H9 (cell line): ENCODE results near the gene FOXK1. TPM values are rescaled to one million over a fixed set of nuclear protein-coding genes. Genes with fewer than 3 reads are reported as not detected.

ENCODE experiments used
- DNase-seq: peaks from one replicate; pipeline ENCODE4 v3.0.0-alpha.2; 2017
- H2AFZ ChIP-seq: one replicate; pipeline ENCODE4 v1.6.1; 2013; ENCODE audit warnings: mild to moderate bottlenecking, low read length, control low read depth, moderate library complexity
- H2AK5ac ChIP-seq: 2 replicates; pipeline ENCODE4 v1.6.1; 2013; ENCODE audit warnings: low read length, control low read depth, mixed read lengths; ENCODE audit not compliant: insufficient read length
- H2BK120ac ChIP-seq: one replicate; pipeline ENCODE4 v1.6.1; 2013; ENCODE audit warnings: low read depth, mild to moderate bottlenecking, low read length, control low read depth, inconsistent platforms; ENCODE audit not compliant: poor library complexity, severe bottlenecking
- H2BK12ac ChIP-seq: 2 replicates; pipeline ENCODE4 v1.6.1; 2013; ENCODE audit warnings: low read length, control low read depth, mixed read lengths, low read depth; ENCODE audit not compliant: insufficient read length
- H2BK15ac ChIP-seq: 2 replicates; pipeline ENCODE4 v1.6.1; 2013; ENCODE audit warnings: low read depth, low read length, control low read depth
- H2BK20ac ChIP-seq: one replicate; pipeline ENCODE4 v1.6.1; 2013; ENCODE audit warnings: low read depth, mild to moderate bottlenecking, low read length, control low read depth, inconsistent platforms; ENCODE audit not compliant: poor library complexity, severe bottlenecking
- H2BK5ac ChIP-seq: 2 replicates; pipeline ENCODE4 v1.6.1; 2013; ENCODE audit warnings: low read length, control low read depth, mixed read lengths; ENCODE audit not compliant: insufficient read length
- H3K14ac ChIP-seq: 2 replicates; pipeline ENCODE4 v1.6.1; 2013; ENCODE audit warnings: low read length, control low read depth; ENCODE audit not compliant: insufficient read depth
- H3K18ac ChIP-seq: 2 replicates; pipeline ENCODE4 v1.6.1; 2013; ENCODE audit warnings: low read depth, mild to moderate bottlenecking, mixed read lengths, low read length, control low read depth; ENCODE audit not compliant: insufficient read length
- H3K23ac ChIP-seq: 2 replicates; pipeline ENCODE4 v1.6.1; 2013; ENCODE audit warnings: low read length, control low read depth, mixed read lengths, low read depth; ENCODE audit not compliant: insufficient read length
- H3K23me2 ChIP-seq: 2 replicates; pipeline ENCODE4 v1.6.1; 2013; ENCODE audit warnings: low read depth, mild to moderate bottlenecking, mixed read lengths, low read length, control low read depth; ENCODE audit not compliant: insufficient read length, poor library complexity, severe bottlenecking
- H3K27ac ChIP-seq: 2 replicates; pipeline ENCODE4 v1.5.1; 2013; ENCODE audit warnings: low read length, control low read depth, mixed read lengths, low read depth; ENCODE audit not compliant: insufficient read length
- H3K27me3 ChIP-seq: 2 replicates; pipeline ENCODE4 v1.6.1; 2013; ENCODE audit warnings: low read length, control low read depth, inconsistent platforms; ENCODE audit not compliant: insufficient read depth
- H3K4ac ChIP-seq: 2 replicates; pipeline ENCODE4 v1.6.1; 2013; ENCODE audit warnings: low read depth, mild to moderate bottlenecking, control low read depth, inconsistent platforms, low read length, moderate library complexity
- H3K4me1 ChIP-seq: 2 replicates; pipeline ENCODE4 v1.6.1; 2013; ENCODE audit warnings: low read length, control low read depth, inconsistent platforms; ENCODE audit not compliant: insufficient read depth
- H3K4me2 ChIP-seq: 2 replicates; pipeline ENCODE4 v1.6.1; 2013; ENCODE audit warnings: low read length, control low read depth, mixed read lengths; ENCODE audit not compliant: insufficient read length, insufficient read depth
- H3K56ac ChIP-seq: 2 replicates; pipeline ENCODE4 v1.6.1; 2013; ENCODE audit warnings: low read depth, mild to moderate bottlenecking, mixed read lengths, low read length, control low read depth; ENCODE audit not compliant: insufficient read length
- H3K79me1 ChIP-seq: 2 replicates; pipeline ENCODE4 v1.6.1; 2013; ENCODE audit warnings: low read depth, mild to moderate bottlenecking, moderate library complexity, low read length, control low read depth, inconsistent platforms; ENCODE audit not compliant: insufficient read depth, poor library complexity, severe bottlenecking
- H3K79me2 ChIP-seq: 2 replicates; pipeline ENCODE4 v1.6.1; 2013; ENCODE audit warnings: low read length, control low read depth, inconsistent platforms; ENCODE audit not compliant: insufficient read depth
- H3K9ac ChIP-seq: 2 replicates; pipeline ENCODE4 v1.6.1; 2013; ENCODE audit warnings: low read length, control low read depth, mixed read lengths; ENCODE audit not compliant: insufficient read length; ENCODE audit errors: extremely low read depth
- H3K9me3 ChIP-seq: one replicate; pipeline ENCODE4 v1.6.1; 2013; ENCODE audit warnings: low read depth, low read length, inconsistent platforms; ENCODE audit not compliant: control insufficient read depth
- H3T11ph ChIP-seq: one replicate; pipeline ENCODE4 v1.6.1; 2013; ENCODE audit warnings: mild to moderate bottlenecking, low read length, control low read depth, inconsistent platforms
- H4K20me1 ChIP-seq: one replicate; pipeline ENCODE4 v1.6.1; 2013; ENCODE audit not compliant: control insufficient read depth, insufficient read length, insufficient read depth
- H4K5ac ChIP-seq: 2 replicates; pipeline ENCODE4 v1.6.1; 2013; ENCODE audit warnings: low read depth, mild to moderate bottlenecking, mixed read lengths, low read length, control low read depth; ENCODE audit not compliant: insufficient read length
- H4K8ac ChIP-seq: replicated peaks from 2 replicates; pipeline ENCODE4 v1.6.1; 2013; ENCODE audit warnings: low read length, control low read depth, mixed read lengths, low read depth; ENCODE audit not compliant: insufficient read length
- H4K91ac ChIP-seq: 2 replicates; pipeline ENCODE4 v1.6.1; 2013; ENCODE audit warnings: low read depth, mild to moderate bottlenecking, moderate library complexity, mixed read lengths, low read length, control low read depth; ENCODE audit not compliant: insufficient read length
- H3K27ac Mint-ChIP-seq, 3 experiments: 2 replicates in 2 of 3; 3 replicates in 1 of 3; pipeline ENCODE4 v1.8.0; 2020 to 2021; ENCODE audit warnings: mixed read lengths in 3 of 3, mild to moderate bottlenecking in 1 of 3, moderate library complexity in 1 of 3
- H3K27me3 Mint-ChIP-seq: 2 replicates; pipeline ENCODE4 v1.8.0; 2021; ENCODE audit warnings: low read depth, mild to moderate bottlenecking, moderate library complexity, mixed read lengths
- H3K36me3 Mint-ChIP-seq, 3 experiments: 2 replicates in 2 of 3; 3 replicates in 1 of 3; pipeline ENCODE4 v1.8.0; 2020 to 2021; ENCODE audit warnings: low read depth in 3 of 3, mixed read lengths in 3 of 3; ENCODE audit not compliant: insufficient read depth in 1 of 3
- H3K4me1 Mint-ChIP-seq, 2 experiments: 2 replicates each; pipeline ENCODE4 v1.8.0; 2020; ENCODE audit warnings: mixed read lengths in 2 of 2
- H3K4me3 Mint-ChIP-seq, 2 experiments: 2 replicates in 1 of 2; 3 replicates in 1 of 2; pipeline ENCODE4 v1.8.0; 2020 to 2021; ENCODE audit warnings: mild to moderate bottlenecking in 2 of 2, mixed read lengths in 2 of 2, moderate library complexity in 1 of 2
- H3K9me3 Mint-ChIP-seq, 2 experiments: 2 replicates in 1 of 2; 3 replicates in 1 of 2; pipeline ENCODE4 v1.8.0; 2020; ENCODE audit warnings: mild to moderate bottlenecking in 2 of 2, mixed read lengths in 2 of 2, moderate library complexity in 1 of 2
- WGBS: extraction: QIAGEN DNeasy Blood & Tissue Kit; methylation state at CpG from one replicate; pipeline ENCODE4 v1.1.7; 2013; ENCODE audit warnings: missing lambda C conversion rate, low lambda C conversion rate, mixed read lengths; ENCODE audit not compliant: insufficient read length; ENCODE audit errors: extremely low coverage; 5-methylcytosine and 5-hydroxymethylcytosine counted together
- total RNA-seq: library from RNA; stranded (reverse); gene quantifications from 2 replicates; pipeline ENCODE4 v1.2.1, GENCODE V29; 2021
- TF ChIP-seq, protein P1 (sequence below): fragments of 200-600 bp; sonication (generic); conservative IDR thresholded peaks from 3 replicates; pipeline ENCODE4 v1.8.0; 2021; ENCODE audit warnings: antibody characterized with exemption, mild to moderate bottlenecking

Gene FOXK1
- total RNA-seq, 1 experiment from 2014 or later, result 14.4 TPM

DNA sequence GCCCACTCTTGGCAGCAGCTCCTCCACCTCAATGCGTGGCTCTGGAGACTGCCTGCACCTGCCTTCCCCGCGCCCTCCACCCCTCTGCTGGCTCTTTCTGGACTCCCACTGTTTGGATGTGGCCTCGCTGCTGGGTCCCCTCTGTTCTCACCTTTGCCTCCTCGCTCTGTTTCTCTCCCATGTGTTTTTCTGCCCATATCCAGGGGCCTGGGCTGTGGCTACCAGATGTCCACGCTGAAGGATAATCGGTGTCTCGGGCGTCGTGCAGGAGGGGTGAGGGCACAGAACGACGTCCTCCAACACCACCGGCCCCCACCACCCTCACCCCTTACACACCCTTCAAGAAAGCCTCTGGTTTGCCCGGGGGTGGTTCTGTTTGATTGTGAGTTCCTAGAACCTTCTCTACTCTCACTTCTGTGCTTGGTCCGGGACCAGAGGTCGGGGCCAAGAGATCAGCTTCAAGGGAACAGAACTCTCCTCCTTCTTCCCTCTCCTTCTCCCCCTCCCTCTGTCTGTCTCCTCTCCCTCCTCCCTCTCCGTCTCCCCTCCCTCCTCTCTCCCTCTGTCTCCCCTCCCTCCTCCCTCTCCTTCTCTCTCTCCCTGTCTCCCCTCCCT is 125.0 kb downstream of the FOXK1 start:
- Histone ChIP-seq H3K27me3 (no peaks in the 10 kb centered on the region), H3K4ac (no peak overlapping the region), H2BK20ac (no peak overlapping the region), H3K79me1 (no peaks in the 10 kb centered on the region), H3K27ac (no peak overlapping the region), H3K23me2 (no peaks in the 10 kb centered on the region), H2BK120ac (no peak overlapping the region), H3K9ac (no peak overlapping the region), H2BK12ac (no peak overlapping the region), H2AK5ac (no peak overlapping the region), H3K18ac (no peak overlapping the region), H2BK15ac (no peak overlapping the region), H3K79me2 (no peaks in the 10 kb centered on the region), H2AFZ (no peak overlapping the region), H2BK5ac (no peak overlapping the region), H4K91ac (no peak overlapping the region), H3K23ac (no peak overlapping the region), H4K20me1 (no peaks in the 10 kb centered on the region), H3K56ac (no peak overlapping the region), H3K4me2 (no peak overlapping the region), H3T11ph (no peak overlapping the region), H3K9me3 (no peaks in the 10 kb centered on the region), H3K14ac (no peak overlapping the region), H3K4me1 (no peaks in the 10 kb centered on the region), H4K8ac (no peak overlapping the region), H4K5ac (no peak overlapping the region)
- Mint-ChIP-seq H3K9me3 (no peaks in the 10 kb centered on the region), H3K27me3 (peaks cover 11% of the 10 kb centered on the region), H3K4me1 (peaks cover 6 to 20% of the 10 kb centered on the region in 2 experiments), H3K36me3 (no peaks in the 10 kb centered on the region), H3K4me3 (no peak overlapping the region), H3K27ac (no peak overlapping the region)
- peak; percentile 22 for DNase-seq
- TF ChIP-seq, protein P1, sequence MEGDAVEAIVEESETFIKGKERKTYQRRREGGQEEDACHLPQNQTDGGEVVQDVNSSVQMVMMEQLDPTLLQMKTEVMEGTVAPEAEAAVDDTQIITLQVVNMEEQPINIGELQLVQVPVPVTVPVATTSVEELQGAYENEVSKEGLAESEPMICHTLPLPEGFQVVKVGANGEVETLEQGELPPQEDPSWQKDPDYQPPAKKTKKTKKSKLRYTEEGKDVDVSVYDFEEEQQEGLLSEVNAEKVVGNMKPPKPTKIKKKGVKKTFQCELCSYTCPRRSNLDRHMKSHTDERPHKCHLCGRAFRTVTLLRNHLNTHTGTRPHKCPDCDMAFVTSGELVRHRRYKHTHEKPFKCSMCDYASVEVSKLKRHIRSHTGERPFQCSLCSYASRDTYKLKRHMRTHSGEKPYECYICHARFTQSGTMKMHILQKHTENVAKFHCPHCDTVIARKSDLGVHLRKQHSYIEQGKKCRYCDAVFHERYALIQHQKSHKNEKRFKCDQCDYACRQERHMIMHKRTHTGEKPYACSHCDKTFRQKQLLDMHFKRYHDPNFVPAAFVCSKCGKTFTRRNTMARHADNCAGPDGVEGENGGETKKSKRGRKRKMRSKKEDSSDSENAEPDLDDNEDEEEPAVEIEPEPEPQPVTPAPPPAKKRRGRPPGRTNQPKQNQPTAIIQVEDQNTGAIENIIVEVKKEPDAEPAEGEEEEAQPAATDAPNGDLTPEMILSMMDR, result no peak
- no CpG with 5 or more reads among the region's 17 CpGs for WGBS
